ENCODE results near the gene BCL2L14.
"Not testable (repeated sequence)": the region's sequence is repeated elsewhere in the genome, so short reads cannot be mapped to it uniquely, and the experiment has no call there.

BCL2L14 gene

GRCh38 chr12:12108441-12109058 is 37.8 kb downstream of the BCL2L14 start:
- H3K4me3 ChIP-seq (ENCODE audit: low read length in 2 of 2) = no peak overlapping the region
- H3K27me3 ChIP-seq (ENCODE audit: control insufficient read depth in 1 of 2, insufficient read depth in 2 of 2, low read length in 2 of 2) = no peaks in the 10 kb centered on the region
- H3K9me3 ChIP-seq (ENCODE audit: control insufficient read depth in 2 of 2, low read length in 2 of 2) = peaks cover 0 to 8% of the 10 kb centered on the region in 2 donors
- peaks cover 0 to 4% of the 10 kb centered on the region in 2 donors for H3K36me3 ChIP-seq (ENCODE audit: control insufficient read depth in 2 of 2, insufficient read depth in 2 of 2, low read length in 2 of 2)
- no peak overlapping the region for H3K27ac ChIP-seq (ENCODE audit: low read length)
- no peaks in the 10 kb centered on the region for H3K4me1 ChIP-seq (ENCODE audit: control insufficient read depth, insufficient read depth, low read length)
- no peak overlapping the region for H3K9ac ChIP-seq (ENCODE audit: low read length in 2 of 2)

GRCh38 chr12:12110923-12111555 is 40.3 kb downstream of the BCL2L14 start:
- not testable (repeated sequence) for H3K27ac ChIP-seq (ENCODE audit: low read length); H3K9ac ChIP-seq (ENCODE audit: low read length in 2 of 2); H3K4me1 ChIP-seq (ENCODE audit: control insufficient read depth, insufficient read depth, low read length); H3K9me3 ChIP-seq (ENCODE audit: control insufficient read depth in 2 of 2, low read length in 2 of 2); H3K27me3 ChIP-seq (ENCODE audit: control insufficient read depth in 1 of 2, insufficient read depth in 2 of 2, low read length in 2 of 2); H3K36me3 ChIP-seq (ENCODE audit: control insufficient read depth in 2 of 2, insufficient read depth in 2 of 2, low read length in 2 of 2)
- peak overlapping the region in 1 of 2 donors; percentile 52 for H3K4me3 ChIP-seq (ENCODE audit: low read length in 2 of 2)

DNA sequence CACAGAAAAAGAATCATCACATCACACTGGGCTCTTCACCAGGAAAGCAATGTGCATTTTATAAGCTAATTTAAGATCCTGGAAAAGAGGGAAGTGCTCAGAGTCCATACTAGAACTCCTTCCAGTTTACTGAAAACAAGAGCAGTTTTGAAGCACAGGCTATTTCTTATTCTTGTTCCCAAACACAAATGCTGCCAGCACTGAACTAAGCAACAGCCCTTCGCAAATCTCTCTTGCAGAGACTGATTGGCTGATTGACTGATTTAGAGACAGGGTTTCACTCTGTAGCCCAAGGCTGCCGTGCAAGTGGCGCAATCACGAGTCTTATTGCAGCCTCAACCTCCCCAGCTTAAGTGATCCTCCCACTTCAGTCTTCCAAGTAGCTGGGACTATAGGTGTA is 44.8 kb downstream of the BCL2L14 start:
- no peak overlapping the region for H3K9ac ChIP-seq (ENCODE audit: low read length in 2 of 2)
- H3K4me1 ChIP-seq (ENCODE audit: control insufficient read depth, insufficient read depth, low read length) = no peaks in the 10 kb centered on the region
- H3K9me3 ChIP-seq (ENCODE audit: control insufficient read depth in 2 of 2, low read length in 2 of 2) = no peaks in the 10 kb centered on the region
- no peaks in the 10 kb centered on the region for H3K27me3 ChIP-seq (ENCODE audit: control insufficient read depth in 1 of 2, insufficient read depth in 2 of 2, low read length in 2 of 2)
- no peak overlapping the region for H3K4me3 ChIP-seq (ENCODE audit: low read length in 2 of 2)
- no peak overlapping the region for H3K27ac ChIP-seq (ENCODE audit: low read length)
- peaks cover 3 to 5% of the 10 kb centered on the region in 2 donors for H3K36me3 ChIP-seq (ENCODE audit: control insufficient read depth in 2 of 2, insufficient read depth in 2 of 2, low read length in 2 of 2)

- no peak overlapping the region for H3K4me3 ChIP-seq (ENCODE audit: low read length in 2 of 2)
- H3K27me3 ChIP-seq (ENCODE audit: control insufficient read depth in 1 of 2, insufficient read depth in 2 of 2, low read length in 2 of 2) = no peaks in the 10 kb centered on the region
- no peaks in the 10 kb centered on the region for H3K4me1 ChIP-seq (ENCODE audit: control insufficient read depth, insufficient read depth, low read length)
- no peaks in the 10 kb centered on the region for H3K9me3 ChIP-seq (ENCODE audit: control insufficient read depth in 2 of 2, low read length in 2 of 2)
- peaks cover 5 to 10% of the 10 kb centered on the region in 2 donors for H3K36me3 ChIP-seq (ENCODE audit: control insufficient read depth in 2 of 2, insufficient read depth in 2 of 2, low read length in 2 of 2)
- H3K27ac ChIP-seq (ENCODE audit: low read length) = no peak overlapping the region
- no peak overlapping the region for H3K9ac ChIP-seq (ENCODE audit: low read length in 2 of 2)
Observed at GRCh38 chr12:12116677-12117076, 45.9 kb downstream of the BCL2L14 start.

DNA sequence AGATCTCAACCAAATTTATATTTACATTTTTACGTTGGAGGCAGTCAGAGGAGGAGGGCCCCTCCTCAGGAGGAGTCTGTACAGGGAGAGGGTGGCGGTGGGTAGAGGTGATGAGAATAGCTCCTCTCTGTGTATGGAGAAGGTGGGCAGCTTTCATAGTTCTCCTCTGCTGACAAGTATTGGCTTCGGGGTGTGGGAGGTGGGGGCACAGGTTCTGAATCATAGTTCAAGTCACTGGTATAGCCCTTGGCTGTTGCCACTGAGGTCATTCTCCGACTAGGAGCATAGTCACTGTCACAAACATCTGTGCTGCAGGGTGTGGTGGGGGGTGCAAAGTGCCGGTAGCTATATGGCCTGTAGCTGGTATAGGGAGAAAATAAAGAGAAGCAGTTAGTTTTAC is 50.3 kb downstream of the BCL2L14 start:
- Histone ChIP-seq H3K27me3 (ENCODE audit: control insufficient read depth in 1 of 2, insufficient read depth in 2 of 2, low read length in 2 of 2) (no peaks in the 10 kb centered on the region), H3K9me3 (ENCODE audit: control insufficient read depth in 2 of 2, low read length in 2 of 2) (no peaks in the 10 kb centered on the region), H3K36me3 (ENCODE audit: control insufficient read depth in 2 of 2, insufficient read depth in 2 of 2, low read length in 2 of 2) (peaks cover 11 to 21% of the 10 kb centered on the region in 2 donors), H3K4me1 (ENCODE audit: control insufficient read depth, insufficient read depth, low read length) (no peaks in the 10 kb centered on the region), H3K27ac (ENCODE audit: low read length) (no peak overlapping the region), H3K9ac (ENCODE audit: low read length in 2 of 2) (no peak overlapping the region), H3K4me3 (ENCODE audit: low read length in 2 of 2) (no peak overlapping the region)

- H3K4me3 ChIP-seq (ENCODE audit: low read length in 2 of 2) = no peak overlapping the region
- H3K36me3 ChIP-seq (ENCODE audit: control insufficient read depth in 2 of 2, insufficient read depth in 2 of 2, low read length in 2 of 2) = peaks cover 15 to 29% of the 10 kb centered on the region in 2 donors
- no peaks in the 10 kb centered on the region for H3K27me3 ChIP-seq (ENCODE audit: control insufficient read depth in 1 of 2, insufficient read depth in 2 of 2, low read length in 2 of 2)
- H3K9ac ChIP-seq (ENCODE audit: low read length in 2 of 2) = no peak overlapping the region
- H3K9me3 ChIP-seq (ENCODE audit: control insufficient read depth in 2 of 2, low read length in 2 of 2) = no peaks in the 10 kb centered on the region
- no peaks in the 10 kb centered on the region for H3K4me1 ChIP-seq (ENCODE audit: control insufficient read depth, insufficient read depth, low read length)
- no peak overlapping the region for H3K27ac ChIP-seq (ENCODE audit: low read length)
Observed at GRCh38 chr12:12123036-12123604, 52.4 kb downstream of the BCL2L14 start.

DNA sequence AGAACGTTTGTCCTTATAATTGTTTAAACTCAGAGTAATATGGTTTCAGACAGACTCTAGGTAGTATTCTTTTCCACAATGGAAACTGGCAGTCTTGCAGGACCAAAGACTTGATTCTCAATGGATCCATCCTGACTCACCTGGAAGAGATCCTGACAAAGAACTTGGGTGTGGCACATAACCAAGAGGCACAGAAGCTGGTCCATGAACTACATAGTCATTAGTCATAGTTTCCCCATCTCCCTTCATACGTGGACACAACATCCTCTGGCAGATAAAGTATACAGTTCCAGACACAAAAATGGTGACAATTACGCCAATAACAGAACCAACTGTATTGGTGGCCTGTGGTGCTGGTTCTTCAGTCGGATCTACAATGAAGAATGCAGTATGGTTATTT is 55.8 kb downstream of the BCL2L14 start:
- no peaks in the 10 kb centered on the region for H3K4me1 ChIP-seq (ENCODE audit: control insufficient read depth, insufficient read depth, low read length)
- no peak overlapping the region for H3K27ac ChIP-seq (ENCODE audit: low read length)
- H3K9ac ChIP-seq (ENCODE audit: low read length in 2 of 2) = no peak overlapping the region
- H3K4me3 ChIP-seq (ENCODE audit: low read length in 2 of 2) = no peak overlapping the region
- no peaks in the 10 kb centered on the region for H3K9me3 ChIP-seq (ENCODE audit: control insufficient read depth in 2 of 2, low read length in 2 of 2)
- H3K27me3 ChIP-seq (ENCODE audit: control insufficient read depth in 1 of 2, insufficient read depth in 2 of 2, low read length in 2 of 2) = no peaks in the 10 kb centered on the region
- peaks cover 13 to 25% of the 10 kb centered on the region in 2 donors for H3K36me3 ChIP-seq (ENCODE audit: control insufficient read depth in 2 of 2, insufficient read depth in 2 of 2, low read length in 2 of 2)

- Histone ChIP-seq H3K27me3 (ENCODE audit: control insufficient read depth in 1 of 2, insufficient read depth in 2 of 2, low read length in 2 of 2) (no peaks in the 10 kb centered on the region), H3K4me3 (ENCODE audit: low read length in 2 of 2) (no peak overlapping the region), H3K27ac (ENCODE audit: low read length) (no peak overlapping the region), H3K4me1 (ENCODE audit: control insufficient read depth, insufficient read depth, low read length) (no peaks in the 10 kb centered on the region), H3K9ac (ENCODE audit: low read length in 2 of 2) (no peak overlapping the region), H3K9me3 (ENCODE audit: control insufficient read depth in 2 of 2, low read length in 2 of 2) (no peaks in the 10 kb centered on the region), H3K36me3 (ENCODE audit: control insufficient read depth in 2 of 2, insufficient read depth in 2 of 2, low read length in 2 of 2) (peaks cover 13 to 27% of the 10 kb centered on the region in 2 donors)
Observed at GRCh38 chr12:12127304-12127703, 56.6 kb downstream of the BCL2L14 start.

- Histone ChIP-seq H3K27me3 (ENCODE audit: control insufficient read depth in 1 of 2, insufficient read depth in 2 of 2, low read length in 2 of 2) (no peaks in the 10 kb centered on the region), H3K4me3 (ENCODE audit: low read length in 2 of 2) (no peak overlapping the region), H3K27ac (ENCODE audit: low read length) (no peak overlapping the region), H3K36me3 (ENCODE audit: control insufficient read depth in 2 of 2, insufficient read depth in 2 of 2, low read length in 2 of 2) (peaks cover 13 to 27% of the 10 kb centered on the region in 2 donors), H3K9me3 (ENCODE audit: control insufficient read depth in 2 of 2, low read length in 2 of 2) (no peaks in the 10 kb centered on the region), H3K4me1 (ENCODE audit: control insufficient read depth, insufficient read depth, low read length) (no peaks in the 10 kb centered on the region), H3K9ac (ENCODE audit: low read length in 2 of 2) (no peak overlapping the region)
Observed at GRCh38 chr12:12128670-12129069, 57.9 kb downstream of the BCL2L14 start.

- H3K36me3 ChIP-seq (ENCODE audit: control insufficient read depth in 2 of 2, insufficient read depth in 2 of 2, low read length in 2 of 2) = peaks cover 3 to 12% of the 10 kb centered on the region in 2 donors
- no peak overlapping the region for H3K4me3 ChIP-seq (ENCODE audit: low read length in 2 of 2)
Observed at GRCh38 chr12:12133259-12133658, 62.5 kb downstream of the BCL2L14 start.

DNA sequence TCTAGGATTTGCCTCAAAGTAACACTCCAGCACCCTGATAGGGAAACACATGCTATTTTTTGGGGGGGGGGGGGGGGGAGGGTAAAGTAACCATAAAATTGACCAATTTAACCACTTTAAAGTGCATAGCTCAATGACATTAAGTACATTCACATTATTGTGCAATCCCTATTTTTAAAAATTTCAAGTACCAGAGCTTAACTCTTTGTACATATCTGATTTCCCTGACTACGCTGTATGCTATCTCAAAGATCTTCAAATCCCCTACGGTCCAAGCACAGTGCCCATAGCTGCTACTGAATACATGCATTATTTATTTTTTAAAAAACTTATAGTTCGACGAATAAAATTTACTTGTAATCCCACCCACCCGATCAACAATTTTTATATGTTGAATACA is 63.0 kb downstream of the BCL2L14 start:
- H3K27me3 ChIP-seq (ENCODE audit: control insufficient read depth in 1 of 2, insufficient read depth in 2 of 2, low read length in 2 of 2) = no peaks in the 10 kb centered on the region
- no peak overlapping the region for H3K27ac ChIP-seq (ENCODE audit: low read length)
- H3K4me3 ChIP-seq (ENCODE audit: low read length in 2 of 2) = no peak overlapping the region
- H3K9ac ChIP-seq (ENCODE audit: low read length in 2 of 2) = no peak overlapping the region
- peaks cover 3 to 10% of the 10 kb centered on the region in 2 donors for H3K36me3 ChIP-seq (ENCODE audit: control insufficient read depth in 2 of 2, insufficient read depth in 2 of 2, low read length in 2 of 2)
- H3K4me1 ChIP-seq (ENCODE audit: control insufficient read depth, insufficient read depth, low read length) = no peaks in the 10 kb centered on the region
- no peaks in the 10 kb centered on the region for H3K9me3 ChIP-seq (ENCODE audit: control insufficient read depth in 2 of 2, low read length in 2 of 2)

More at GRCh38 chr12:12133259-12133658, 62.5 kb downstream of the BCL2L14 start:
- H3K9ac ChIP-seq (ENCODE audit: low read length in 2 of 2) = no peak overlapping the region
- H3K9me3 ChIP-seq (ENCODE audit: control insufficient read depth in 2 of 2, low read length in 2 of 2) = no peaks in the 10 kb centered on the region
- no peaks in the 10 kb centered on the region for H3K27me3 ChIP-seq (ENCODE audit: control insufficient read depth in 1 of 2, insufficient read depth in 2 of 2, low read length in 2 of 2)
- H3K4me1 ChIP-seq (ENCODE audit: control insufficient read depth, insufficient read depth, low read length) = no peaks in the 10 kb centered on the region
- no peak overlapping the region for H3K27ac ChIP-seq (ENCODE audit: low read length)
